HG03460 (cell line): ENCODE measurements around the gene SLC16A11.
"Not testable (repeated sequence)": the region's sequence is repeated elsewhere in the genome, so short reads cannot be mapped to it uniquely, and the experiment has no call there.

ENCODE experiments used
- ATAC-seq: cut with Tn5 transposase; IDR thresholded peaks from one replicate; pipeline ENCODE4 v1.9.1; 2021; ENCODE audit not compliant: unreplicated experiment

Gene SLC16A11

GRCh38 chr17:7060165-7060891 is 16.4 kb upstream of the SLC16A11 start:
- ATAC-seq = no peak

GRCh38 chr17:7058831-7059447 is 15.0 kb upstream of the SLC16A11 start:
- ATAC-seq = no peak

GRCh38 chr17:7056386-7056785 is 12.5 kb upstream of the SLC16A11 start:
- ATAC-seq = no peak

- ATAC-seq = not testable (repeated sequence)
These were observed 6.7 kb upstream of the SLC16A11 start for GRCh38 chr17:7050583-7050982.

- no peak for ATAC-seq
These were observed 5.1 kb upstream of the SLC16A11 start for GRCh38 chr17:7048968-7049367.

GRCh38 chr17:7047566-7047965 is 3.7 kb upstream of the SLC16A11 start:
- ATAC-seq = no peak

GRCh38 chr17:7046725-7047397 is 3.0 kb upstream of the SLC16A11 start:
- ATAC-seq = not testable (repeated sequence)

- ATAC-seq = no peak
These were observed 2.3 kb upstream of the SLC16A11 start for GRCh38 chr17:7046127-7046724.

- no peak for ATAC-seq
These were observed 1.7 kb upstream of the SLC16A11 start for GRCh38 chr17:7045492-7046126.

GRCh38 chr17:7043182-7043496 is 753 bp downstream of the SLC16A11 start:
- ATAC-seq = no peak

GRCh38 chr17:7042501-7043181 is 1.3 kb downstream of the SLC16A11 start:
- ATAC-seq = no peak

- ATAC-seq = no peak
These were observed 2.0 kb downstream of the SLC16A11 start for GRCh38 chr17:7041607-7042500.

- ATAC-seq = no peak
These were observed 4.1 kb downstream of the SLC16A11 start for GRCh38 chr17:7039832-7040231.

- no peak for ATAC-seq
These were observed 5.6 kb downstream of the SLC16A11 start for GRCh38 chr17:7038025-7038862.

GRCh38 chr17:7035591-7036368 is 8.1 kb downstream of the SLC16A11 start, which contains the start of gene SLC16A13:
Gene SLC16A13 (plus strand): TSS chr17:7036015. CDS start chr17:7036383, 368 bp downstream.
- peak; percentile 89 for ATAC-seq

GRCh38 chr17:7034955-7035590 is 8.8 kb downstream of the SLC16A11 start:
- ATAC-seq = peak; percentile 19

GRCh38 chr17:7029659-7030058 is 14.2 kb downstream of the SLC16A11 start:
- ATAC-seq = no peak

- ATAC-seq = no peak
These were observed 14.8 kb downstream of the SLC16A11 start for GRCh38 chr17:7029096-7029495.
